GM19395 (cell line): ENCODE data around the gene IGSF11.
"Not testable (repeated sequence)": the region's sequence is repeated elsewhere in the genome, so short reads cannot be mapped to it uniquely, and the experiment has no call there.

ENCODE experiments used
- ATAC-seq: cut with Tn5 transposase; IDR thresholded peaks from one replicate; pipeline ENCODE4 v1.9.1; 2021; ENCODE audit warnings: mild to moderate bottlenecking, moderate library complexity; ENCODE audit not compliant: unreplicated experiment

Gene IGSF11

GRCh38 chr3:118990823-118991560, 43.7 kb downstream of the IGSF11 start:
- no peak for ATAC-seq

GRCh38 chr3:118988198-118989130, 46.2 kb downstream of the IGSF11 start:
- no peak for ATAC-seq

- no peak for ATAC-seq
Measured at GRCh38 chr3:118987477-118987876, 47.2 kb downstream of the IGSF11 start.

- ATAC-seq = no peak
Measured at GRCh38 chr3:118986734-118987133, 47.9 kb downstream of the IGSF11 start.

- ATAC-seq = no peak
Measured at GRCh38 chr3:118984699-118985098, 49.9 kb downstream of the IGSF11 start.

GRCh38 chr3:118981494-118982134, 53.0 kb downstream of the IGSF11 start:
- no peak for ATAC-seq

- no peak for ATAC-seq
Measured at GRCh38 chr3:118980832-118981231, 53.8 kb downstream of the IGSF11 start.

- no peak for ATAC-seq
Measured at GRCh38 chr3:118978393-118978758, 56.3 kb downstream of the IGSF11 start.

- no peak for ATAC-seq
Measured at GRCh38 chr3:118977671-118978392, 56.8 kb downstream of the IGSF11 start.

GRCh38 chr3:118977118-118977517, 57.5 kb downstream of the IGSF11 start:
- no peak for ATAC-seq

GRCh38 chr3:118975476-118975875, 59.2 kb downstream of the IGSF11 start:
- not testable (repeated sequence) for ATAC-seq

GRCh38 chr3:118974356-118975097, 60.1 kb downstream of the IGSF11 start:
- no peak for ATAC-seq

- no peak for ATAC-seq
Measured at GRCh38 chr3:118973050-118973449, 61.6 kb downstream of the IGSF11 start.

- no peak for ATAC-seq
Measured at GRCh38 chr3:118970819-118971218, 63.8 kb downstream of the IGSF11 start.

- ATAC-seq = no peak
Measured at GRCh38 chr3:118968640-118969039, 66.0 kb downstream of the IGSF11 start.

- no peak for ATAC-seq
Measured at GRCh38 chr3:118968111-118968510, 66.5 kb downstream of the IGSF11 start.

GRCh38 chr3:118966700-118967099, 67.9 kb downstream of the IGSF11 start:
- no peak for ATAC-seq

- no peak for ATAC-seq
Measured at GRCh38 chr3:118963711-118964110, 70.9 kb downstream of the IGSF11 start.

GRCh38 chr3:118960876-118961450, 73.7 kb downstream of the IGSF11 start:
- ATAC-seq = no peak
